GM18511 (cell line): ENCODE measurements around the gene RGL3.
"Not testable (repeated sequence)": the region's sequence is repeated elsewhere in the genome, so short reads cannot be mapped to it uniquely, and the experiment has no call there.

Experiments used
- ATAC-seq: cut with Tn5 transposase; IDR thresholded peaks from one replicate; pipeline ENCODE4 v1.9.1; 2021; ENCODE audit warnings: mild to moderate bottlenecking, moderate library complexity; ENCODE audit not compliant: unreplicated experiment

RGL3 gene

GRCh38 chr19:11421371-11422098, 2.4 kb upstream of the RGL3 start:
- peak; percentile 42 for ATAC-seq

GRCh38 chr19:11420429-11421370, 1.6 kb upstream of the RGL3 start:
- ATAC-seq: no peak

GRCh38 chr19:11418094-11418548, 993 bp downstream of the RGL3 start:
- no peak for ATAC-seq

GRCh38 chr19:11416346-11417052, 2.6 kb downstream of the RGL3 start:
- ATAC-seq: no peak

GRCh38 chr19:11414544-11414943, 4.6 kb downstream of the RGL3 start:
- no peak for ATAC-seq

- no peak for ATAC-seq
These were observed 8.4 kb downstream of the RGL3 start for GRCh38 chr19:11410682-11411081.

GRCh38 chr19:11408591-11408990, 10.5 kb downstream of the RGL3 start:
- no peak for ATAC-seq

- not testable (repeated sequence) for ATAC-seq
These were observed 12.3 kb downstream of the RGL3 start for GRCh38 chr19:11406703-11407236.

GRCh38 chr19:11405846-11406643, 13.1 kb downstream of the RGL3 start:
- ATAC-seq: no peak

GRCh38 chr19:11404588-11405222, 14.4 kb downstream of the RGL3 start:
- no peak for ATAC-seq

- ATAC-seq: no peak
These were observed 17.1 kb downstream of the RGL3 start for GRCh38 chr19:11401808-11402543.

- ATAC-seq: no peak
These were observed 18.3 kb downstream of the RGL3 start for GRCh38 chr19:11400798-11401197.

- no peak for ATAC-seq
These were observed 19.4 kb downstream of the RGL3 start for GRCh38 chr19:11399667-11400066.

GRCh38 chr19:11397089-11397610, 22.0 kb downstream of the RGL3 start:
- no peak for ATAC-seq

- ATAC-seq: no peak
These were observed 28.0 kb downstream of the RGL3 start for GRCh38 chr19:11390933-11391680.

- ATAC-seq: no peak
These were observed 28.8 kb downstream of the RGL3 start for GRCh38 chr19:11390359-11390758.

GRCh38 chr19:11387162-11388034, 31.7 kb downstream of the RGL3 start:
- ATAC-seq: no peak
